Liver (tissue), 9 donors: ENCODE measurements around the gene SULT2A1. TPM values are rescaled to one million over a fixed set of nuclear protein-coding genes. Genes with fewer than 3 reads are reported as not detected.

Experiments used
- DNase-seq: peaks from one replicate; pipeline ENCODE4 v3.0.0-alpha.2; 2017; ENCODE audit warnings: low spot score
- H3K27ac ChIP-seq, 2 donors: one replicate each; pipeline ENCODE4 v1.7.0; 2013; ENCODE audit warnings: inconsistent platforms in 2 of 2, low read length in 2 of 2, control low read depth in 1 of 2, low read depth in 1 of 2, mild to moderate bottlenecking in 1 of 2
- H3K27me3 ChIP-seq, 4 donors: one replicate each; pipeline versions ENCODE4 v1.6.1 to v1.7.0; 2013; ENCODE audit warnings: low read length in 3 of 4, inconsistent platforms in 1 of 4, mild to moderate bottlenecking in 1 of 4, moderate library complexity in 1 of 4; ENCODE audit not compliant: control insufficient read depth in 4 of 4, insufficient read depth in 4 of 4
- H3K36me3 ChIP-seq, 4 donors: one replicate each; pipeline versions ENCODE4 v1.6.1 to v1.7.0; 2013; ENCODE audit warnings: low read length in 3 of 4, mild to moderate bottlenecking in 3 of 4, low read depth in 1 of 4, moderate library complexity in 1 of 4; ENCODE audit not compliant: control insufficient read depth in 4 of 4, insufficient read depth in 3 of 4
- H3K4me1 ChIP-seq, 4 donors: one replicate each; pipeline versions ENCODE4 v1.6.1 to v1.7.0; 2013; ENCODE audit warnings: low read length in 3 of 4, mild to moderate bottlenecking in 3 of 4, moderate library complexity in 1 of 4; ENCODE audit not compliant: control insufficient read depth in 4 of 4, insufficient read depth in 4 of 4
- H3K4me3 ChIP-seq, 3 donors: one replicate each; pipeline versions ENCODE4 v1.6.1 to v1.7.0; 2013; ENCODE audit warnings: low read length in 3 of 3, control low read depth in 1 of 3, low read depth in 1 of 3, mild to moderate bottlenecking in 1 of 3
- H3K9ac ChIP-seq, 2 donors: one replicate each; pipeline ENCODE4 v1.7.0; 2013; ENCODE audit warnings: low read length in 2 of 2, mild to moderate bottlenecking in 2 of 2, moderate library complexity in 2 of 2, control low read depth in 1 of 2, low read depth in 1 of 2
- H3K9me3 ChIP-seq, 4 donors: one replicate each; pipeline versions ENCODE4 v1.6.1 to v1.7.0; 2013; ENCODE audit warnings: low read length in 3 of 4; ENCODE audit not compliant: control insufficient read depth in 4 of 4
- EGR1 ChIP-seq, 2 donors: IDR thresholded peaks; 2 replicates each; pipeline ENCODE4 v1.6.1; 2016 to 2018; ENCODE audit warnings: antibody characterized with exemption in 2 of 2, low read depth in 2 of 2
- FOXA1 ChIP-seq: IDR thresholded peaks from 2 replicates; pipeline ENCODE4 v1.6.1; 2016; ENCODE audit warnings: antibody characterized with exemption
- FOXA2 ChIP-seq: IDR thresholded peaks from 2 replicates; pipeline ENCODE4 v1.6.1; 2016; ENCODE audit warnings: antibody characterized with exemption
- GABPA ChIP-seq, 2 donors: IDR thresholded peaks in 1 of 2; conservative IDR thresholded peaks in 1 of 2; 2 replicates each; pipeline ENCODE4 v1.6.1; 2016; ENCODE audit warnings: antibody characterized with exemption in 2 of 2, mild to moderate bottlenecking in 1 of 2, moderate library complexity in 1 of 2
- HNF4A ChIP-seq, 2 donors: conservative IDR thresholded peaks; 2 replicates each; pipeline ENCODE4 v1.6.1; 2016; ENCODE audit warnings: antibody characterized with exemption in 2 of 2, mild to moderate bottlenecking in 2 of 2
- HNF4G ChIP-seq: IDR thresholded peaks from 2 replicates; pipeline ENCODE4 v1.6.1; 2016; ENCODE audit warnings: antibody characterized with exemption
- JUND ChIP-seq, 2 donors: IDR thresholded peaks; 2 replicates each; pipeline ENCODE4 v1.6.1; 2016; ENCODE audit warnings: antibody characterized with exemption in 2 of 2
- NR2F2 ChIP-seq: IDR thresholded peaks from 2 replicates; pipeline ENCODE4 v1.6.1; 2016; ENCODE audit warnings: antibody characterized with exemption
- RAD21 ChIP-seq, 2 donors: IDR thresholded peaks; 2 replicates each; pipeline ENCODE4 v1.6.1; 2016; ENCODE audit warnings: antibody characterized with exemption in 2 of 2, mild to moderate bottlenecking in 2 of 2
- RXRA ChIP-seq, 2 donors: IDR thresholded peaks; 2 replicates each; pipeline ENCODE4 v1.6.1; 2017 to 2018; ENCODE audit warnings: antibody characterized with exemption in 2 of 2, mild to moderate bottlenecking in 1 of 2
- SP1 ChIP-seq: IDR thresholded peaks from 2 replicates; pipeline ENCODE4 v1.6.1; 2018; ENCODE audit warnings: antibody characterized with exemption, mild to moderate bottlenecking
- TAF1 ChIP-seq: conservative IDR thresholded peaks from 2 replicates; pipeline ENCODE4 v1.6.1; 2016; ENCODE audit warnings: antibody characterized with exemption, mild to moderate bottlenecking
- YY1 ChIP-seq: IDR thresholded peaks from 2 replicates; pipeline ENCODE4 v1.6.1; 2016; ENCODE audit warnings: antibody characterized with exemption, mild to moderate bottlenecking
- WGBS: extraction: QIAGEN DNeasy Blood & Tissue Kit; methylation state at CpG from one replicate; pipeline ENCODE4 v1.1.7; 2013; 5-methylcytosine and 5-hydroxymethylcytosine counted together
- polyA plus RNA-seq, 2 donors: library from polyadenylated mRNA; stranded (reverse) in 1 of 2; unstranded in 1 of 2; fragments of 200-250 nt in 1 of 2; fragments of >200 nt in 1 of 2; fragmentation: Nextera tagmentation in 1 of 2; extraction: Ambion mirVana in 1 of 2; gene quantifications; one replicate each; pipeline versions ENCODE4 v1.2.1 to v1.2.3, GENCODE V29; 2013 to 2015
- total RNA-seq, 2 donors: library from RNA; depleted of rRNA; stranded (reverse); fragments of >200 nt; gene quantifications; one replicate each; pipeline ENCODE4 v1.2.3, GENCODE V29; 2014
- TF ChIP-seq, protein P1 (sequence below): fragments of 150-350 bp; IDR thresholded peaks from 2 replicates; pipeline ENCODE4 v1.5.1; 2017; ENCODE audit warnings: improper control_type of control experiment, low read depth, low read length; ENCODE audit not compliant: missing input control
- TF ChIP-seq, protein P2 (sequence below): IDR thresholded peaks from 2 replicates; pipeline ENCODE4 v1.6.1; 2016; ENCODE audit warnings: antibody characterized with exemption
- TF ChIP-seq, protein P3 (sequence below): IDR thresholded peaks from 2 replicates; pipeline ENCODE4 v1.6.1; 2016; ENCODE audit warnings: antibody characterized with exemption
- TF ChIP-seq, protein P4 (sequence below): IDR thresholded peaks from 2 replicates; pipeline ENCODE4 v1.6.1; 2016; ENCODE audit warnings: antibody characterized with exemption, mild to moderate bottlenecking
- TF ChIP-seq, protein P5 (sequence below): IDR thresholded peaks from 2 replicates; pipeline ENCODE4 v1.6.1; 2016; ENCODE audit warnings: antibody characterized with exemption
- donor health status: healthy.
- donor health status: healthy.
- donor health status: healthy.
- donor health status: healthy.
- donor health status: healthy.

SULT2A1 gene
- total and polyA plus RNA-seq, 4 donors = 22.9 to 892 (median 691) TPM

DNA sequence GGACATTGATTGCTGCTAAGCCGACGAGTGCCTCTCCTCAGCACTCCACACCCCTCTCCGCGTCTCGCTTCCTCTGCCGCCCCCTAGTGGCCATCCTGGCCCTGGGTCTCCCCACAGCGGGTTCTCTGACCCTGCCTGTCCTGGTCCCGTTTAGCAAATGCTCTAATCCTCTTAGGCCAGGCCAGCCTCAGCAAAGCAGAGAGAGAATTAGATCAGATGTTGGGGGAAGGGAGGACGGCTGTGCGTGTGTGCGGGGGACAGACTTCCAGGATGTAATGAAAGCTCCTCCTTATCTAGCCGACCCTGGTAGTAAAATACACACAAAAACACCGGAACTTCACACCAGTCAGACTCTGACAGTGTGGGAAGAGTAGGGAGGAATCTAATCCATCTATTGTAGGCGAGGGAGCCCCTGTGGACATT is 22.6 kb downstream of the SULT2A1 start:
- Histone ChIP-seq H3K27ac (no peak overlapping the region), H3K27me3 (no peaks in the 10 kb centered on the region), H3K36me3 (peaks cover 0 to 15% (median 0%) of the 10 kb centered on the region in 4 donors), H3K4me1 (peaks cover 0 to 4% (median 0%) of the 10 kb centered on the region in 4 donors), H3K9ac (no peak overlapping the region), H3K9me3 (no peaks in the 10 kb centered on the region), H3K4me3 (no peak overlapping the region)
- WGBS = 22% methylated on average over 14 of the region's 14 CpGs
- TF ChIP-seq, protein P1, sequence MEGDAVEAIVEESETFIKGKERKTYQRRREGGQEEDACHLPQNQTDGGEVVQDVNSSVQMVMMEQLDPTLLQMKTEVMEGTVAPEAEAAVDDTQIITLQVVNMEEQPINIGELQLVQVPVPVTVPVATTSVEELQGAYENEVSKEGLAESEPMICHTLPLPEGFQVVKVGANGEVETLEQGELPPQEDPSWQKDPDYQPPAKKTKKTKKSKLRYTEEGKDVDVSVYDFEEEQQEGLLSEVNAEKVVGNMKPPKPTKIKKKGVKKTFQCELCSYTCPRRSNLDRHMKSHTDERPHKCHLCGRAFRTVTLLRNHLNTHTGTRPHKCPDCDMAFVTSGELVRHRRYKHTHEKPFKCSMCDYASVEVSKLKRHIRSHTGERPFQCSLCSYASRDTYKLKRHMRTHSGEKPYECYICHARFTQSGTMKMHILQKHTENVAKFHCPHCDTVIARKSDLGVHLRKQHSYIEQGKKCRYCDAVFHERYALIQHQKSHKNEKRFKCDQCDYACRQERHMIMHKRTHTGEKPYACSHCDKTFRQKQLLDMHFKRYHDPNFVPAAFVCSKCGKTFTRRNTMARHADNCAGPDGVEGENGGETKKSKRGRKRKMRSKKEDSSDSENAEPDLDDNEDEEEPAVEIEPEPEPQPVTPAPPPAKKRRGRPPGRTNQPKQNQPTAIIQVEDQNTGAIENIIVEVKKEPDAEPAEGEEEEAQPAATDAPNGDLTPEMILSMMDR = peak; percentile 88
- TF ChIP-seq SP1 (no peak), RAD21 (IDR thresholded peaks at IDR 0.05) (peak; percentile 81 to 89), RXRA (IDR thresholded peaks at IDR 0.05) (peak in 1 of 2 donors; percentile 54)
- DNase-seq = peak; percentile 89

DNA sequence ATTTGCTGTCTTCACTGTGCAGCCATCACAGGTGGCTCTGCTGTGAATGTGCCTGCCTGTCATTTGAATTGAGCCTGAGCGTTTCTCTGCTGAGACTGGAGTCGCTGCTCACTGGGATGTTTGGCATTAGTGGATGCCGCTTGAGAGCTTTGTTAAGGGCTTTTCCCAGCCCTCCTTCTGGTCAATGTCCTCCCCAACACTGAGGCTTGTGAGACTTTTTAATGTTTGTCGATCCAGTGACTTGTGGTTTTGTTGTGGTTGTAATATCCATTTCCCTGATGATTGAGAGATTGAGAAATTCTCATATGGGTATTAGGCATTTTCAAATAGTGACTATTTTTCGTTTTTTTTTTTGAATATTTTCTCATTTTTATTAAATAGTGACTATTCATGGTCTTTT is 24.5 kb downstream of the SULT2A1 start:
- H3K27me3 ChIP-seq = no peaks in the 10 kb centered on the region
- WGBS = 94% methylated on average over 5 of the region's 5 CpGs
- no peaks in the 10 kb centered on the region for H3K9me3 ChIP-seq
- H3K36me3 ChIP-seq = peaks cover 0 to 8% (median 0%) of the 10 kb centered on the region in 4 donors
- no peak overlapping the region for H3K4me3 ChIP-seq
- H3K4me1 ChIP-seq = peaks cover 0 to 4% (median 0%) of the 10 kb centered on the region in 4 donors
- H3K9ac ChIP-seq = no peak overlapping the region
- TF ChIP-seq NR2F2 (no peak), FOXA1 (no peak), HNF4G (no peak), RAD21 (IDR thresholded peaks at IDR 0.05) (no peak), TAF1 (no peak), SP1 (no peak), HNF4A (conservative IDR thresholded peaks at IDR 0.05) (no peak), JUND (IDR thresholded peaks at IDR 0.05) (no peak), RXRA (IDR thresholded peaks at IDR 0.05) (no peak), GABPA (IDR thresholded peaks at IDR 0.05 in 1 of 2, conservative IDR thresholded peaks at IDR 0.05 in 1 of 2) (no peak), FOXA2 (no peak), YY1 (no peak), EGR1 (IDR thresholded peaks at IDR 0.05; ENCODE audit: low read depth in 2 of 2) (no peak)
- TF ChIP-seq, protein P2, sequence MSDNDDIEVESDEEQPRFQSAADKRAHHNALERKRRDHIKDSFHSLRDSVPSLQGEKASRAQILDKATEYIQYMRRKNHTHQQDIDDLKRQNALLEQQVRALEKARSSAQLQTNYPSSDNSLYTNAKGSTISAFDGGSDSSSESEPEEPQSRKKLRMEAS = no peak
- TF ChIP-seq, protein P3, sequence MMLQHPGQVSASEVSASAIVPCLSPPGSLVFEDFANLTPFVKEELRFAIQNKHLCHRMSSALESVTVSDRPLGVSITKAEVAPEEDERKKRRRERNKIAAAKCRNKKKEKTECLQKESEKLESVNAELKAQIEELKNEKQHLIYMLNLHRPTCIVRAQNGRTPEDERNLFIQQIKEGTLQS = no peak
- TF ChIP-seq, protein P4, sequence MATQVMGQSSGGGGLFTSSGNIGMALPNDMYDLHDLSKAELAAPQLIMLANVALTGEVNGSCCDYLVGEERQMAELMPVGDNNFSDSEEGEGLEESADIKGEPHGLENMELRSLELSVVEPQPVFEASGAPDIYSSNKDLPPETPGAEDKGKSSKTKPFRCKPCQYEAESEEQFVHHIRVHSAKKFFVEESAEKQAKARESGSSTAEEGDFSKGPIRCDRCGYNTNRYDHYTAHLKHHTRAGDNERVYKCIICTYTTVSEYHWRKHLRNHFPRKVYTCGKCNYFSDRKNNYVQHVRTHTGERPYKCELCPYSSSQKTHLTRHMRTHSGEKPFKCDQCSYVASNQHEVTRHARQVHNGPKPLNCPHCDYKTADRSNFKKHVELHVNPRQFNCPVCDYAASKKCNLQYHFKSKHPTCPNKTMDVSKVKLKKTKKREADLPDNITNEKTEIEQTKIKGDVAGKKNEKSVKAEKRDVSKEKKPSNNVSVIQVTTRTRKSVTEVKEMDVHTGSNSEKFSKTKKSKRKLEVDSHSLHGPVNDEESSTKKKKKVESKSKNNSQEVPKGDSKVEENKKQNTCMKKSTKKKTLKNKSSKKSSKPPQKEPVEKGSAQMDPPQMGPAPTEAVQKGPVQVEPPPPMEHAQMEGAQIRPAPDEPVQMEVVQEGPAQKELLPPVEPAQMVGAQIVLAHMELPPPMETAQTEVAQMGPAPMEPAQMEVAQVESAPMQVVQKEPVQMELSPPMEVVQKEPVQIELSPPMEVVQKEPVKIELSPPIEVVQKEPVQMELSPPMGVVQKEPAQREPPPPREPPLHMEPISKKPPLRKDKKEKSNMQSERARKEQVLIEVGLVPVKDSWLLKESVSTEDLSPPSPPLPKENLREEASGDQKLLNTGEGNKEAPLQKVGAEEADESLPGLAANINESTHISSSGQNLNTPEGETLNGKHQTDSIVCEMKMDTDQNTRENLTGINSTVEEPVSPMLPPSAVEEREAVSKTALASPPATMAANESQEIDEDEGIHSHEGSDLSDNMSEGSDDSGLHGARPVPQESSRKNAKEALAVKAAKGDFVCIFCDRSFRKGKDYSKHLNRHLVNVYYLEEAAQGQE = no peak
- TF ChIP-seq, protein P5, sequence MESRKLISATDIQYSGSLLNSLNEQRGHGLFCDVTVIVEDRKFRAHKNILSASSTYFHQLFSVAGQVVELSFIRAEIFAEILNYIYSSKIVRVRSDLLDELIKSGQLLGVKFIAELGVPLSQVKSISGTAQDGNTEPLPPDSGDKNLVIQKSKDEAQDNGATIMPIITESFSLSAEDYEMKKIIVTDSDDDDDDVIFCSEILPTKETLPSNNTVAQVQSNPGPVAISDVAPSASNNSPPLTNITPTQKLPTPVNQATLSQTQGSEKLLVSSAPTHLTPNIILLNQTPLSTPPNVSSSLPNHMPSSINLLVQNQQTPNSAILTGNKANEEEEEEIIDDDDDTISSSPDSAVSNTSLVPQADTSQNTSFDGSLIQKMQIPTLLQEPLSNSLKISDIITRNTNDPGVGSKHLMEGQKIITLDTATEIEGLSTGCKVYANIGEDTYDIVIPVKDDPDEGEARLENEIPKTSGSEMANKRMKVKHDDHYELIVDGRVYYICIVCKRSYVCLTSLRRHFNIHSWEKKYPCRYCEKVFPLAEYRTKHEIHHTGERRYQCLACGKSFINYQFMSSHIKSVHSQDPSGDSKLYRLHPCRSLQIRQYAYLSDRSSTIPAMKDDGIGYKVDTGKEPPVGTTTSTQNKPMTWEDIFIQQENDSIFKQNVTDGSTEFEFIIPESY = no peak
- TF ChIP-seq, protein P1 = no peak
- DNase-seq = no peak
- H3K27ac ChIP-seq = no peak overlapping the region
